GM19043 (cell line): Measurements from ENCODE around the gene GLDN.
"Not testable (repeated sequence)": the region's sequence is repeated elsewhere in the genome, so short reads cannot be mapped to it uniquely, and the experiment has no call there.

Experiments used
- ATAC-seq: cut with Tn5 transposase; IDR thresholded peaks from one replicate; pipeline ENCODE4 v1.9.1; 2021; ENCODE audit warnings: low read depth; ENCODE audit not compliant: unreplicated experiment

Gene GLDN

GRCh38 chr15:51386029-51386428, 44.6 kb downstream of the GLDN start:
- ATAC-seq = no peak

GRCh38 chr15:51386486-51386885, 45.0 kb downstream of the GLDN start:
- ATAC-seq = no peak

GRCh38 chr15:51386960-51387698, 45.7 kb downstream of the GLDN start:
- no peak for ATAC-seq

GRCh38 chr15:51387699-51388041, 46.2 kb downstream of the GLDN start:
- ATAC-seq = no peak

GRCh38 chr15:51388726-51389125, 47.3 kb downstream of the GLDN start:
- ATAC-seq = no peak

- no peak for ATAC-seq
These were observed 48.9 kb downstream of the GLDN start for GRCh38 chr15:51390241-51390965.

GRCh38 chr15:51390966-51391422, 49.5 kb downstream of the GLDN start:
- no peak for ATAC-seq

GRCh38 chr15:51396921-51397320, 55.5 kb downstream of the GLDN start:
- no peak for ATAC-seq

- ATAC-seq = no peak
These were observed 57.2 kb downstream of the GLDN start for GRCh38 chr15:51398626-51399025.

GRCh38 chr15:51401051-51401780, 59.8 kb downstream of the GLDN start:
- ATAC-seq = no peak

GRCh38 chr15:51401872-51402517, 60.5 kb downstream of the GLDN start:
- no peak for ATAC-seq

- no peak for ATAC-seq
These were observed 61.8 kb downstream of the GLDN start for GRCh38 chr15:51403072-51403878.

- no peak for ATAC-seq
These were observed 62.7 kb downstream of the GLDN start for GRCh38 chr15:51403946-51404695.

GRCh38 chr15:51405693-51406523, 64.5 kb downstream of the GLDN start:
- no peak for ATAC-seq

- no peak for ATAC-seq
These were observed 72.9 kb downstream of the GLDN start for GRCh38 chr15:51414256-51414860.

GRCh38 chr15:51416129-51416528, 74.7 kb downstream of the GLDN start:
- ATAC-seq = no peak

- ATAC-seq = not testable (repeated sequence)
These were observed 81.6 kb downstream of the GLDN start for GRCh38 chr15:51423040-51423439.

- ATAC-seq = no peak
These were observed 83.3 kb downstream of the GLDN start for GRCh38 chr15:51424780-51425179.
